ENCODE data around the gene BLTP3A.
"Not testable (repeated sequence)": the region's sequence is repeated elsewhere in the genome, so short reads cannot be mapped to it uniquely, and the experiment has no call there.

BLTP3A gene

DNA sequence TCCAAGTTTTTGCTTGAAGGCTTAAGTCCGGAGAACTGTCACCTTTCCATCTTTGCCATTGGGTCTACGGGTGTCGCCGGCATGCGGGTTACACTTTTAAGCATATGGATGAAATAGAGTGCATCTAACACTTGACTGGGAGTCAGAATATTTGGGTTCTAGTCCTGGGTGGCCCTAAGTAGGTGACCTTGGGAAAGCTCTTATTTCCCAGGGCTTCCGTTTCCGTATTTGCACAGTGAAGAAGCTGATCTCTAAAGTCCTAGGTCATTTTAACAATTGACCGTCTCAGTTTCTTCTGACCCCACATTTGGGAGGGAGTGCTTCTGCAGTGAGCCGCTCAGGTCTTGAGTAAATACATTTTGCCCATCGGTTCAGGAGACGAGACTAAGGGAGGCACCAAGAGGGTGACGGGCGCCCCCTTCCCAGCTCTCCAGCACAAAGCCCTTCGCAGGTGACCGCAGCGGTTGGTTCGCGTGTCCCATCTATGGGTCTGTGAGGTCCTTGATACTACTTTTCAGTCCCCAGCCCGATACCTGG, 651 bp upstream of the BLTP3A start:
- DNase-seq (ENCODE audit: low read depth in 2 of 2): no peak

DNA sequence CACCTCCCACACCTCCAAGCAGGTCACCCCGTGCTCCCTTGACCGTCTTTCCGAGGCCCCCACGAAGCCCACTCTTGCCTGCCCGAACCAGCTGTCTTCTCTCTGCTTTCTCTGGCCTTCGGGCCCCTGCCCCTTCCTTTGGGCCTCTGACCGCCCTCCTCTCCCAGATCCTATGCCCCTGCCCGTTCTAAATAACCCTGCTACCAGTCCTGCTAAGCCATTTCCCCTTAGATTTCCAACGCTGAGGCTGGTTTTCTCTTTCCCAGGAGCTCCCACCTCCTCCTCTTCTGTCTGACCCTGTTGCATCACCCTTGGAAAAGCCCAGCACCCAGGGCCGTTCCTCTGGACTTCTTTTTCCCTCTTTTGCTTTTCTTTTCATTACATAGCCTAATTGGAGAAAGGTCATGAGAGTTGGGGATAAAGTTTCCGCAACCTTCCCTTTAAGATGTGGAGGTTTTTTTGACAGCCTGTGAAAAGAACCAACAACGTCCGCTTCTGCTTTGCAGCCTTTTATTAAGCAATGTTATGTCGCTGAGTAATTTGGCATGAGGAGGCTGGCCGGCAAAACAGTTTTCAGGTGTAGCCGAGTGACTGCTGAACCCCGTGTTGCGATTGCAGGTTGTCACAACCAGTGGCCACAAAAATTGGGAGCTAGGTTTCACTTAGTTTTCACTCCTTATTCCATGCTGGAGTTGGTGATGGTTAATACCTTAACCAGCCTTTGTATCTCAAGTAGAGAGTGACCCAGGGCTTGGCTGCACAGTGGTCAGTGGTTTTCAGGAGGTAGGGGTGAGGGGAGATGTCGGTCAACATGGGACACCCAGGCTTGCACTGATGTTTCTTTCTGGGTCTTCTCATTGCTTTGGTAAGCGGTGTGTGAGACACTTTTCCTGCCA, 970 bp downstream of the BLTP3A start:
- peak in 1 of 2 experiments; percentile 17 for DNase-seq (ENCODE audit: low read depth in 2 of 2)

- DNase-seq (ENCODE audit: low read depth in 2 of 2): no peak
These were observed 2.0 kb downstream of the BLTP3A start for GRCh38 chr6:34793877-34794276.

GRCh38 chr6:34795836-34796425, 4.0 kb downstream of the BLTP3A start:
- DNase-seq (ENCODE audit: low read depth in 2 of 2): no peak

- DNase-seq (ENCODE audit: low read depth in 2 of 2): no peak
These were observed 6.2 kb downstream of the BLTP3A start for GRCh38 chr6:34798057-34798456.

- no peak for DNase-seq (ENCODE audit: low read depth in 2 of 2)
These were observed 7.7 kb downstream of the BLTP3A start for GRCh38 chr6:34799547-34799946.

- no peak for DNase-seq (ENCODE audit: low read depth in 2 of 2)
These were observed 12.7 kb downstream of the BLTP3A start for GRCh38 chr6:34804543-34804942.

GRCh38 chr6:34805074-34805473, 13.2 kb downstream of the BLTP3A start:
- DNase-seq (ENCODE audit: low read depth in 2 of 2): not testable (repeated sequence)

GRCh38 chr6:34806738-34807453, 15.0 kb downstream of the BLTP3A start:
- no peak for DNase-seq (ENCODE audit: low read depth in 2 of 2)

DNA sequence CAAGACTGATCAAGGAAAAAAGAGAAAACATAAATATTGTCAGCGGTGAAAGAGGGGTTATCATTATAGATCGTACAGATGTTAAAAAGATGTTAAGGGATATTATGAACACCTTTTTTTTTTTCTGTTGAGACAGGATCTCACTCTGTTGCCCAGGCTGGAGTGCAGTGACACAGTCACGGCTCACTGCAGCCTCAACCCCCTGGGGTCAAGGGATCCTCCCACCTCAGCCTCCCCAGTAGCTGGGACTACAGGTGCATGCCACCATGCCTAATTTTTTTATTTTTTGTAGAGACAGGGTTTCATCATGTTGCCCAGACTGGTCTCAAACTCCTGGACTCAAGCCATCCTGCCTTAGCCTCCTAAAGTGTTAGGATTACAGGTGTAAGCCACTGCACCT, 16.6 kb downstream of the BLTP3A start:
- not testable (repeated sequence) for DNase-seq (ENCODE audit: low read depth in 2 of 2)

- DNase-seq (ENCODE audit: low read depth in 2 of 2): not testable (repeated sequence)
These were observed 17.5 kb downstream of the BLTP3A start for GRCh38 chr6:34809419-34809818.

GRCh38 chr6:34810017-34810882, 18.4 kb downstream of the BLTP3A start:
- DNase-seq (ENCODE audit: low read depth in 2 of 2): no peak

DNA sequence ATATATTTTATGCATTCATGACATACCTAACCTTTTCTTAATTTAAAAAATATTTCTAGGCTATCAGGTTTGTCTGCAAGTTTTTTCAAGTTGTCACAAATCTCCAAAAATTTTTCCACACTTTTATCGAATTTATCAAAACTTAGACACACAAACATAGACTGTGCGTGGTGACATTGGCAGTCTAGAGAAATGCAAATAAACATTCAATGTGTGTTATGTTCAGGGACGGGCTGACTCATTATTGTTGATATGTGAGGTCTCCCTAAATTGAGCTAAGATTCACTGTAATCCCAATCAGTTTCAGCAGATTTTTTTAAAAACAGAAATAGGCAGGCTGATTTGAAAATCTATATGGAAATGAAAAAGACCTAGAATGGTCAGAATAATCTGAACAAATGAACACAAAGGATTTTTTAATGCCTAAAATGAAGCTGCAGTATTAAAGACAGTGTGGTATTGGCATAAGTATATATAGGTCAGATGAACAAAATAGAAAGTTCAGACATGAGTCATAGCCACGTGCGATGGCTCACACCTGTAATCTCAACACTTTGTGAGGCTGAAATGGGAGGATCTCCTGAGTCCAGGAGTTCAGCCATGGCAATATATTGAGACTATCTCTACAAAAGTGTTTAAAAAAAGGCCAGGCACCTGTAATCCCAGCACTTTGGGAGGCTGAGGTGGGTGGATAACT, 19.2 kb downstream of the BLTP3A start:
- no peak for DNase-seq (ENCODE audit: low read depth in 2 of 2)

DNA sequence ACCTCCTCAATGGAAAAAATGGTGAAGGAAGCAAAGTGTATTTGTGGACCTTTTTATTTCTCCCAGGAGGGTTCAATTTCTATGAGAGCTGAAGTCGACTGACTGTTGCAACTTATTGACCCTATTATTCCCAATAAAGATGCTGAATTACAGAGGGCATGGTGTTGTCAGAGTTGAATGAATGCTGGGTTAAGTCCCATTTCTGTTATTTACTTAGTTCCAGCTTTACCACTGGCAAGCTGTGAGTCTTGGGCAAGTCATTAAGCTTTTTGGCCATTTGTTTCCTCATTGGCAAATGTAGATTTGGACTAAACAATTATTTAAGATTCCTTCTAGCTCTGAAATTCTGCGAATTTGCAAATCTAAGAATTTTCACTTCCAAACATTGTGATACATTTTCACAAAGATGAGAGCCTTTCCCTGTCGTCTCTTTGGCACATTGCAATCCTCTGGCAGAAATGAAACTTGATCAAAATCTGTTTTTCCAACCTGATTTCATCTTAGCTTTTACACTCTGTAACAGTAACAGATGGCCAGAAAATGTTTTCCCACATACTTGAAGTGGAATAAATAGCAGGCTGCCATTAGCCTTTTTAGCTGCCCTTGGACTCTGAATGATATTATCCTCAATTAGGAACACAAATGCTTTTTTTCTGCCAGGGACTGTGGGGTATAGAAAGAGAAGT, 21.3 kb downstream of the BLTP3A start:
- DNase-seq (ENCODE audit: low read depth in 2 of 2): no peak

- DNase-seq (ENCODE audit: low read depth in 2 of 2): no peak
These were observed 24.9 kb downstream of the BLTP3A start for GRCh38 chr6:34816635-34817301.

DNA sequence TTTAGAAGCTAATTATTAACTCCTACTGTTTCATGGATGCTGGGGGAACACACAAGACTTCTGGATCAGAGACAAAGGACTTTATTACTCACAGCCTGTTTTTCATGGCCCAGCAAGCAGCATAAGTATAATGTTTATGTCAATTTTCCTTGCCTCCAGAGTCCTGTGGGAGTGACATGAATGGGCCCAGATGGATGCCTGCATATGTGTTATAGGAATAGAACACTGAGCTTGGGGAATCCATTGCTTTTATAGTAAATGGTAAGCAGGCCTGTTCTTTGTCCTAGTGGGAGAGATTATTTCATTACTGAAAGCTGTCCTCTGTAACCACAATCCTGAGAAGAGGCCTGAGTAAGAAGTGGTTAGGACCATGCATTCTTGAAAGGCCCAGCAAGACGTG, 25.6 kb downstream of the BLTP3A start:
- DNase-seq (ENCODE audit: low read depth in 2 of 2): no peak

DNA sequence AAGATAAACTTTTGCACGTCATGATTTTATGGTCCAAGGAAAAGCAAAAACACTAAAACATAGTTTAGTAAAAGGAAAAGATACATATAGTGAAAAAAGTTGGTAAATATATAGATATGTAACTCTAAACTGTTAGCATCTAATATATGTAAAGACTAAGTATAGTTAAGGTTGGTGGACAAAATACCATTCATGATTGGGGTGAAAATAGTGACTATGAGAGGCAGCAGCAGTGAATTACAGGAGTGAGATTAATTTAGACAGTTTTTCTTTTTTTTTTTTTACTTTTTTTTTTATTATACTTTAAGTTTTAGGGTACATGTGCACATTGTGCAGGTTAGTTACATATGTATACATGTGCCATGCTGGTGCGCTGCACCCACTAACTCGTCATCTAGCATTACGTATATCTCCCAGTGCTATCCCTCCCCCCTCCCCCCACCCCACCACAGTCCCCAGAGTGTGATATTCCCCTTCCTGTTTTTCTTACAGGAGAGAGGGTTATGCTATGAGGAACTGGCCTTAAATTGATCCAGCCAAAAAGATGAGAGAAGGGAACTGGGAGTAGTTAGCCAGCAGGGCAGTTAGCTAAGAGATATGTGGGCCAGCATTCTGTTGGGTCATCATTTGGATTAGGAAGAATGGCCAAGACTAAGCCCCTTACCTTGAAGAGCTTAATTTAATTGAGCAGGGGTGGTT, 27.1 kb downstream of the BLTP3A start:
- DNase-seq (ENCODE audit: low read depth in 2 of 2): not testable (repeated sequence)

DNA sequence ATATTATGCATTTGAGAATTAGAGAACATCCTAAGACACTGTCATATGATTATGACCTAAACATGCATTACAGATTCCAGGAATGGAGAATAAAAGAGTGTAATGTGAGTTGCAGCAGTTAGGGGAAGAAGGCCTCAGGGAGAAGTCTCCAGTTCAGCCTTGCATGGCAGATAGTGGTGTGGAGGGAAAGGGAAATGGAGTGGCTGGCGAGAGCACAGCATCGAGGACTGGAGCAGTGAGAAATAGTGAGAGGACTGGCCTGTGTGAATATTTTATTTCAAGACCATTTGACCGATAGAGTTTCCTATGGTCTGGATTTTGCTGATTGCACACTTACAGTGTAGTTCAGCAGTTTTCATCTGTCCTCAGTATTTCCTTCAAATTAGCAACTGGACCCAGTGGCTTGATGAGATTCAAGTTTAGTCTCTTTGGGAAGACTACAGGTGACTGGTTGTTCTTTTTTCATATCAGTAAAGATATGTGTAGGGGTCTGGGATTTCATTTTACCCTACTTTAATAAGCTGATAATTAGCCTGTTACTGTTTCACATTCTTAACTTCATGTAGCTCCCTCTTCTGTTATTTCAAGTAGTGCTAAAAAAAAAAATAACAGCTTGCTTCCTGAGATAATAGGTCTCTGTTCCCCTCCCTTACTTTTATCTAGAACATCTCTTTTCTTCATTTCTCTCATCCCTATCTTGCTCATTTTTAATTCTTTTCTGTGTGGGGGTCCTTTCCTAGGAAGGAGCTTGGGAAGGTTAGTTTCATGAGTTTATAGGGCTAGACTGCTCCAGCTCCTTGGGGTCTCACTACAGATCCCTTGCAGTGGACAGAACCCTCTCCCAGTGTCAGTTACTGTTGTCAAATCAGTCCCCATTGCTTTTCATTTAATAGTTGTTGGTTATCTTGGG, 27.9 kb downstream of the BLTP3A start:
- DNase-seq (ENCODE audit: low read depth in 2 of 2): no peak
